PFSK-1 (cell line): Measurements from ENCODE around the gene SHCBP1L.

Source experiments
- FOXP2 ChIP-seq: optimal IDR thresholded peaks from 2 replicates; pipeline ENCODE3; 2011; ENCODE audit warnings: borderline replicate concordance, control low read depth, inconsistent platforms; ENCODE audit not compliant: insufficient read depth; ENCODE audit errors: extremely low read length, extremely low read depth
- POLR2AphosphoS5 ChIP-seq: IDR thresholded peaks from 2 replicates; pipeline ENCODE4 v1.6.1; 2012; ENCODE audit warnings: low read depth, mild to moderate bottlenecking, control low read depth, low read length, moderate library complexity
- SIN3A ChIP-seq: IDR thresholded peaks from 2 replicates; pipeline ENCODE4 v1.6.1; 2012; ENCODE audit warnings: mild to moderate bottlenecking, low read length, moderate library complexity, borderline replicate concordance; ENCODE audit not compliant: insufficient read depth
- TAF1 ChIP-seq: IDR thresholded peaks from 2 replicates; pipeline ENCODE4 v1.6.1; 2012; ENCODE audit warnings: low read length, control low read depth, borderline replicate concordance; ENCODE audit not compliant: insufficient read depth
- TF ChIP-seq, protein P1 (sequence below), 2 experiments: IDR thresholded peaks; 2 replicates each; pipeline versions ENCODE4 v1.6.1 to v1.8.0; 2011 to 2012; ENCODE audit warnings: low read depth in 2 of 2, low read length in 2 of 2, control low read depth in 1 of 2, inconsistent platforms in 1 of 2, mild to moderate bottlenecking in 1 of 2, moderate library complexity in 1 of 2; ENCODE audit not compliant: insufficient read depth in 1 of 2

The SHCBP1L gene

DNA sequence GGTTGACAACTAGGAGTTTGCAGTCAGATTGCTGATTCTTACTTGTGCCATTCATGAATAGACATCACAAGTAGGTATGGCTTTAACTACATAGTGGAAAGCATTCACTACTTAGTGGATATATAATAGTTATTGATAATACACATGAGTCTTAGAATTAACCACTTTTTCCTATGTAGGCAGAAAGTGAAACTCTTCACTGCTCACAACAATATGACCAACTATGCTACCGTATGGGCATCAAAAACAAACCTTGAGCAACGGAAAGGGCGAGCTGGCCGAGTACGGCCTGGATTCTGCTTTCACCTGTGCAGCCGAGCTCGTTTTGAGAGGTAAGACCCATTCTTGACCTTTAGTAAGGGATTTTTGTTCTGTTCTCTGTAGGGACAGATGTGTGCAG is 75.1 kb downstream of the SHCBP1L start:
- TF ChIP-seq, protein P1, sequence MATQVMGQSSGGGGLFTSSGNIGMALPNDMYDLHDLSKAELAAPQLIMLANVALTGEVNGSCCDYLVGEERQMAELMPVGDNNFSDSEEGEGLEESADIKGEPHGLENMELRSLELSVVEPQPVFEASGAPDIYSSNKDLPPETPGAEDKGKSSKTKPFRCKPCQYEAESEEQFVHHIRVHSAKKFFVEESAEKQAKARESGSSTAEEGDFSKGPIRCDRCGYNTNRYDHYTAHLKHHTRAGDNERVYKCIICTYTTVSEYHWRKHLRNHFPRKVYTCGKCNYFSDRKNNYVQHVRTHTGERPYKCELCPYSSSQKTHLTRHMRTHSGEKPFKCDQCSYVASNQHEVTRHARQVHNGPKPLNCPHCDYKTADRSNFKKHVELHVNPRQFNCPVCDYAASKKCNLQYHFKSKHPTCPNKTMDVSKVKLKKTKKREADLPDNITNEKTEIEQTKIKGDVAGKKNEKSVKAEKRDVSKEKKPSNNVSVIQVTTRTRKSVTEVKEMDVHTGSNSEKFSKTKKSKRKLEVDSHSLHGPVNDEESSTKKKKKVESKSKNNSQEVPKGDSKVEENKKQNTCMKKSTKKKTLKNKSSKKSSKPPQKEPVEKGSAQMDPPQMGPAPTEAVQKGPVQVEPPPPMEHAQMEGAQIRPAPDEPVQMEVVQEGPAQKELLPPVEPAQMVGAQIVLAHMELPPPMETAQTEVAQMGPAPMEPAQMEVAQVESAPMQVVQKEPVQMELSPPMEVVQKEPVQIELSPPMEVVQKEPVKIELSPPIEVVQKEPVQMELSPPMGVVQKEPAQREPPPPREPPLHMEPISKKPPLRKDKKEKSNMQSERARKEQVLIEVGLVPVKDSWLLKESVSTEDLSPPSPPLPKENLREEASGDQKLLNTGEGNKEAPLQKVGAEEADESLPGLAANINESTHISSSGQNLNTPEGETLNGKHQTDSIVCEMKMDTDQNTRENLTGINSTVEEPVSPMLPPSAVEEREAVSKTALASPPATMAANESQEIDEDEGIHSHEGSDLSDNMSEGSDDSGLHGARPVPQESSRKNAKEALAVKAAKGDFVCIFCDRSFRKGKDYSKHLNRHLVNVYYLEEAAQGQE (IDR thresholded peaks at IDR 0.05; ENCODE audit: insufficient read depth in 1 of 2, low read depth in 2 of 2, low read length in 2 of 2): no peak
- TF ChIP-seq POLR2AphosphoS5 (no peak; the same call in 1 of the 2 replicates), FOXP2 (no peak), TAF1 (no peak), SIN3A (no peak)

DNA sequence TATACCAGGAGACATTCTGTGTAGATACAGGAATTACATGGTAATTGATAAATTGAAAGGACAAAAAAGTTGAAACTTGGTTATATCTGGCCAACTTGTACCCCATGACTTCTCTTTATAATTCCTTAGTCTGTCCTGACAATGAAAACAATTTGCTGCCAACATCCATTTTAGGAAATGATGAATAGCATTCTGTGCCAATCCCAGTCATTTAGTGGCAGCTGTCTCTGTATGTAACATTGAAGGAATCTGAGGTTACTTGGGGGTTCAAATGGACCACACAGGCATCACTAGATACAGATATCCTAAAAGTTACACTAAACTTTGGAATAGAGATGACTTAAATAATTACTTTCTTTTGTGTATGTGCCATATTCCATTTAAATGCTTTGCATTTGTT is 75.6 kb downstream of the SHCBP1L start:
- TF ChIP-seq, protein P1 (IDR thresholded peaks at IDR 0.05; ENCODE audit: insufficient read depth in 1 of 2, low read depth in 2 of 2, low read length in 2 of 2): no peak
- TF ChIP-seq TAF1 (no peak), FOXP2 (no peak), POLR2AphosphoS5 (no peak), SIN3A (no peak)

GRCh38 chr1:182875889-182876288 is 77.1 kb downstream of the SHCBP1L start:
- no peak for TF ChIP-seq FOXP2
- TF ChIP-seq SIN3A: no peak
- no peak for TF ChIP-seq TAF1
- no peak for TF ChIP-seq POLR2AphosphoS5
- TF ChIP-seq, protein P1 (IDR thresholded peaks at IDR 0.05; ENCODE audit: insufficient read depth in 1 of 2, low read depth in 2 of 2, low read length in 2 of 2): no peak

- no peak for TF ChIP-seq POLR2AphosphoS5
- no peak for TF ChIP-seq TAF1
- no peak for TF ChIP-seq SIN3A
- no peak for TF ChIP-seq FOXP2
- TF ChIP-seq, protein P1 (IDR thresholded peaks at IDR 0.05; ENCODE audit: insufficient read depth in 1 of 2, low read depth in 2 of 2, low read length in 2 of 2): no peak
These were observed 80.1 kb downstream of the SHCBP1L start for GRCh38 chr1:182872881-182873280.

DNA sequence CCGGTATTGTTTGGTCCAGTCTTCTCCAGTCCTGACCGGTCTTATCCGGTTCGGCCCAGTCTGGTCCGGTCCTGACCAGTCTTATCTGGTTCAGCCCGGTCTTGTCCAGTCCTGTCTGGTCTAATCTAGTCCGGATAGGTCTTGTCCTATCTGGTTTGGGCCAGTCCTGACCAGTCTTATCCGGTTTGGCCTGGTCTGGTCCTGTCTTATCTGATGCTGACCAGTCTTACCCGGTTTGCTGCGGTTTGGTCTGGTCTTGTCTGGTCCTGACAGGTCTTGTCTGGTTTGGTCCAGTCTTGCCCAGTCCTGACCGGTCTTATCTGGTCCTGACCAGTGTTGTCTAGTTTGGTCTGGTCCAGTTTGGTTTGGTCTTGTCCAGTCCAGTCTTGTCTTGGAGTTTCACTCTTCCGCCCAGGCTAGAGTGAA is 83.7 kb downstream of the SHCBP1L start:
- TF ChIP-seq SIN3A (no peak), FOXP2 (no peak), POLR2AphosphoS5 (no peak), TAF1 (no peak)
- TF ChIP-seq, protein P1 (IDR thresholded peaks at IDR 0.05; ENCODE audit: insufficient read depth in 1 of 2, low read depth in 2 of 2, low read length in 2 of 2): no peak
